HepG2 (cell line): Measurements from ENCODE around the gene EFNA3. TPM values are rescaled to one million over a fixed set of nuclear protein-coding genes. Genes with fewer than 3 reads are reported as not detected.

Experiments
- ATF2 ChIP-seq: sonication (generic); formaldehyde crosslinking; IDR thresholded peaks from 2 replicates; pipeline ENCODE4 v1.4.0; 2020; ENCODE audit warnings: missing genetic modification reagents
- GABPA ChIP-seq, 2 experiments: IDR thresholded peaks; 2 replicates each; pipeline ENCODE4 v1.6.1; 2011 to 2016; ENCODE audit warnings: low read depth in 2 of 2, low read length in 1 of 2, missing biosample characterization in 1 of 2, missing genetic modification characterization in 1 of 2
- KAT2B ChIP-seq: fragments of 150-350 bp; IDR thresholded peaks from 2 replicates; pipeline ENCODE4 v1.6.1; 2014; ENCODE audit warnings: low read depth, low read length, borderline replicate concordance
- NFATC3 ChIP-seq: sonication (generic); formaldehyde crosslinking; IDR thresholded peaks from 2 replicates; pipeline ENCODE4 v1.5.1; 2020; ENCODE audit warnings: mild to moderate bottlenecking, missing genetic modification reagents
- NONO ChIP-seq, 2 experiments: fragments of 450-650 bp in 1 of 2; sonication (generic) in 1 of 2; formaldehyde crosslinking in 1 of 2; IDR thresholded peaks in 1 of 2; conservative IDR thresholded peaks in 1 of 2; 2 replicates each; pipeline versions ENCODE4 v1.6.1 to v1.8.0; 2017 to 2022; ENCODE audit warnings: mild to moderate bottlenecking in 1 of 2, missing genetic modification reagents in 1 of 2, moderate library complexity in 1 of 2
- PITX1 ChIP-seq: sonication (generic); formaldehyde crosslinking; IDR thresholded peaks from 2 replicates; pipeline ENCODE4 v1.5.1; 2020; ENCODE audit warnings: mild to moderate bottlenecking, missing genetic modification reagents
- RBFOX2 ChIP-seq: fragments of 200-400 bp; formaldehyde crosslinking; IDR thresholded peaks from 2 replicates; pipeline ENCODE4 v1.6.1; 2017; ENCODE audit warnings: low read depth, mild to moderate bottlenecking, low read length
- TBL1XR1 ChIP-seq: fragments of 150-350 bp; IDR thresholded peaks from 2 replicates; pipeline ENCODE4 v1.6.1; 2014; ENCODE audit warnings: borderline replicate concordance, low read length; ENCODE audit not compliant: partially characterized antibody
- ZBTB7A ChIP-seq: sonication (generic); formaldehyde crosslinking; IDR thresholded peaks from 2 replicates; pipeline ENCODE4 v1.8.0; 2022; ENCODE audit warnings: mild to moderate bottlenecking, missing genetic modification reagents
- ZNF816 ChIP-seq: sonication (generic); formaldehyde crosslinking; IDR thresholded peaks from 2 replicates; pipeline ENCODE4 v1.8.0; 2022; ENCODE audit warnings: missing genetic modification reagents, mild to moderate bottlenecking, borderline replicate concordance
- polyA plus RNA-seq, 8 experiments: library from polyadenylated mRNA; depleted of rRNA in 3 of 8; stranded (reverse) in 7 of 8; unstranded in 1 of 8; fragments of >200 nt; fragmentation: Illumina TruSeq in 4 of 8; extraction: Trizol in 4 of 8; gene quantifications; 2 replicates each; pipeline versions ENCODE4 v1.2.1 to v1.2.3, GENCODE V29; 2011 to 2016; ENCODE audit warnings: low read depth in 4 of 8, missing spikeins in 1 of 8, mixed read lengths in 1 of 8; ENCODE audit not compliant: insufficient read depth in 1 of 8
- total RNA-seq, 5 experiments: library from RNA; depleted of rRNA; stranded (reverse); fragments of >200 nt; fragmentation: Illumina TruSeq; extraction: Trizol; gene quantifications; 2 replicates each; pipeline ENCODE4 v1.2.3, GENCODE V29; 2016; ENCODE audit warnings: low read depth in 1 of 5
- TF ChIP-seq, protein P1 (sequence below), 2 experiments: sonication (generic) in 1 of 2; formaldehyde crosslinking in 1 of 2; IDR thresholded peaks; 2 replicates each; pipeline versions ENCODE4 v1.4.0 to v1.6.1; 2016 to 2020; ENCODE audit warnings: borderline replicate concordance in 1 of 2, low read depth in 1 of 2, mild to moderate bottlenecking in 1 of 2, missing genetic modification reagents in 1 of 2
- TF ChIP-seq, protein P2 (sequence below): IDR thresholded peaks from 2 replicates; pipeline ENCODE4 v1.6.1; 2016; ENCODE audit warnings: missing genetic modification reagents, missing compliant biosample characterization
- TF ChIP-seq, protein P3 (sequence below): IDR thresholded peaks from 2 replicates; pipeline ENCODE4 v1.6.1; 2016; ENCODE audit warnings: low read depth, missing genetic modification reagents, missing compliant biosample characterization

EFNA3 gene
- total and polyA plus RNA-seq, 2 of the 13 experiments (the other 11 are each of a cell fraction or from before 2014, with no cell fraction given), result 1.0 to 5.7 TPM

- no peak for TF ChIP-seq TBL1XR1
- peak; percentile 54 for TF ChIP-seq ATF2 (CRISPR knock-in tag)
- TF ChIP-seq NONO (IDR thresholded peaks at IDR 0.05), result no peak
- TF ChIP-seq NONO (CRISPR knock-in tag; conservative IDR thresholded peaks at IDR 0.05), result peak; percentile 91
- no peak for TF ChIP-seq GABPA (IDR thresholded peaks at IDR 0.05; ENCODE audit: low read depth, low read length)
- peak; percentile 72; the same call in 1 of the 2 replicates for TF ChIP-seq GABPA (CRISPR knock-in tag; IDR thresholded peaks at IDR 0.05; ENCODE audit: low read depth)
- TF ChIP-seq ZNF816 (CRISPR knock-in tag), result no peak
- no peak; the same call in 1 of the 2 replicates for TF ChIP-seq NFATC3
- 0 out of 2 replicates have a peak, but pooled peaks have one; percentile 15 for TF ChIP-seq PITX1 (CRISPR knock-in tag)
- no peak for TF ChIP-seq ZBTB7A
- no peak for TF ChIP-seq KAT2B
- peak; percentile 77 for TF ChIP-seq RBFOX2
- TF ChIP-seq, protein P1, sequence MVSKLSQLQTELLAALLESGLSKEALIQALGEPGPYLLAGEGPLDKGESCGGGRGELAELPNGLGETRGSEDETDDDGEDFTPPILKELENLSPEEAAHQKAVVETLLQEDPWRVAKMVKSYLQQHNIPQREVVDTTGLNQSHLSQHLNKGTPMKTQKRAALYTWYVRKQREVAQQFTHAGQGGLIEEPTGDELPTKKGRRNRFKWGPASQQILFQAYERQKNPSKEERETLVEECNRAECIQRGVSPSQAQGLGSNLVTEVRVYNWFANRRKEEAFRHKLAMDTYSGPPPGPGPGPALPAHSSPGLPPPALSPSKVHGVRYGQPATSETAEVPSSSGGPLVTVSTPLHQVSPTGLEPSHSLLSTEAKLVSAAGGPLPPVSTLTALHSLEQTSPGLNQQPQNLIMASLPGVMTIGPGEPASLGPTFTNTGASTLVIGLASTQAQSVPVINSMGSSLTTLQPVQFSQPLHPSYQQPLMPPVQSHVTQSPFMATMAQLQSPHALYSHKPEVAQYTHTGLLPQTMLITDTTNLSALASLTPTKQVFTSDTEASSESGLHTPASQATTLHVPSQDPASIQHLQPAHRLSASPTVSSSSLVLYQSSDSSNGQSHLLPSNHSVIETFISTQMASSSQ (IDR thresholded peaks at IDR 0.05; ENCODE audit: low read depth), result no peak
- TF ChIP-seq, protein P1 (CRISPR knock-in tag; IDR thresholded peaks at IDR 0.05; ENCODE audit: borderline replicate concordance), result no peak
- TF ChIP-seq, protein P2, sequence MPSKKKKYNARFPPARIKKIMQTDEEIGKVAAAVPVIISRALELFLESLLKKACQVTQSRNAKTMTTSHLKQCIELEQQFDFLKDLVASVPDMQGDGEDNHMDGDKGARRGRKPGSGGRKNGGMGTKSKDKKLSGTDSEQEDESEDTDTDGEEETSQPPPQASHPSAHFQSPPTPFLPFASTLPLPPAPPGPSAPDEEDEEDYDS (CRISPR knock-in tag), result peak; percentile 44; the same call in 1 of the 2 replicates
- TF ChIP-seq, protein P3, sequence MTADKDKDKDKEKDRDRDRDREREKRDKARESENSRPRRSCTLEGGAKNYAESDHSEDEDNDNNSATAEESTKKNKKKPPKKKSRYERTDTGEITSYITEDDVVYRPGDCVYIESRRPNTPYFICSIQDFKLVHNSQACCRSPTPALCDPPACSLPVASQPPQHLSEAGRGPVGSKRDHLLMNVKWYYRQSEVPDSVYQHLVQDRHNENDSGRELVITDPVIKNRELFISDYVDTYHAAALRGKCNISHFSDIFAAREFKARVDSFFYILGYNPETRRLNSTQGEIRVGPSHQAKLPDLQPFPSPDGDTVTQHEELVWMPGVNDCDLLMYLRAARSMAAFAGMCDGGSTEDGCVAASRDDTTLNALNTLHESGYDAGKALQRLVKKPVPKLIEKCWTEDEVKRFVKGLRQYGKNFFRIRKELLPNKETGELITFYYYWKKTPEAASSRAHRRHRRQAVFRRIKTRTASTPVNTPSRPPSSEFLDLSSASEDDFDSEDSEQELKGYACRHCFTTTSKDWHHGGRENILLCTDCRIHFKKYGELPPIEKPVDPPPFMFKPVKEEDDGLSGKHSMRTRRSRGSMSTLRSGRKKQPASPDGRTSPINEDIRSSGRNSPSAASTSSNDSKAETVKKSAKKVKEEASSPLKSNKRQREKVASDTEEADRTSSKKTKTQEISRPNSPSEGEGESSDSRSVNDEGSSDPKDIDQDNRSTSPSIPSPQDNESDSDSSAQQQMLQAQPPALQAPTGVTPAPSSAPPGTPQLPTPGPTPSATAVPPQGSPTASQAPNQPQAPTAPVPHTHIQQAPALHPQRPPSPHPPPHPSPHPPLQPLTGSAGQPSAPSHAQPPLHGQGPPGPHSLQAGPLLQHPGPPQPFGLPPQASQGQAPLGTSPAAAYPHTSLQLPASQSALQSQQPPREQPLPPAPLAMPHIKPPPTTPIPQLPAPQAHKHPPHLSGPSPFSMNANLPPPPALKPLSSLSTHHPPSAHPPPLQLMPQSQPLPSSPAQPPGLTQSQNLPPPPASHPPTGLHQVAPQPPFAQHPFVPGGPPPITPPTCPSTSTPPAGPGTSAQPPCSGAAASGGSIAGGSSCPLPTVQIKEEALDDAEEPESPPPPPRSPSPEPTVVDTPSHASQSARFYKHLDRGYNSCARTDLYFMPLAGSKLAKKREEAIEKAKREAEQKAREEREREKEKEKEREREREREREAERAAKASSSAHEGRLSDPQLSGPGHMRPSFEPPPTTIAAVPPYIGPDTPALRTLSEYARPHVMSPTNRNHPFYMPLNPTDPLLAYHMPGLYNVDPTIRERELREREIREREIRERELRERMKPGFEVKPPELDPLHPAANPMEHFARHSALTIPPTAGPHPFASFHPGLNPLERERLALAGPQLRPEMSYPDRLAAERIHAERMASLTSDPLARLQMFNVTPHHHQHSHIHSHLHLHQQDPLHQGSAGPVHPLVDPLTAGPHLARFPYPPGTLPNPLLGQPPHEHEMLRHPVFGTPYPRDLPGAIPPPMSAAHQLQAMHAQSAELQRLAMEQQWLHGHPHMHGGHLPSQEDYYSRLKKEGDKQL (CRISPR knock-in tag), result peak; percentile 39; the same call in 1 of the 2 replicates
Observed at GRCh38 chr1:155084722-155085503, 6.3 kb downstream of the EFNA3 start (continued).
